ENCODE measurements around the gene CCDC50. TPM values are rescaled to one million over a fixed set of nuclear protein-coding genes. Genes with fewer than 3 reads are reported as not detected.

Gene CCDC50
- total RNA-seq (2014; rRNA removed; shearing (Covaris generic)), result 56.9 and 60.3 TPM in 2 replicates
- polyA plus RNA-seq (2014; cell fraction: nucleus; rRNA removed), result 16.5 and 16.6 TPM in 2 replicates

GRCh38 chr3:191328962-191329653, at the start of gene CCDC50:
Gene CCDC50 (plus strand): TSS chr3:191329394. CDS start chr3:191329675, 281 bp downstream.
- DNase-seq (ENCODE audit: extremely low read depth, low read depth), result peak; percentile 54

GRCh38 chr3:191280111-191280510, 49.1 kb upstream of the CCDC50 start:
- DNase-seq (ENCODE audit: extremely low read depth, low read depth), result no peak

- no peak for DNase-seq (ENCODE audit: extremely low read depth, low read depth)
Observed at GRCh38 chr3:191280882-191281281, 48.3 kb upstream of the CCDC50 start.

GRCh38 chr3:191282251-191283185, 46.7 kb upstream of the CCDC50 start:
- DNase-seq (ENCODE audit: extremely low read depth, low read depth), result no peak

- no peak for DNase-seq (ENCODE audit: extremely low read depth, low read depth)
Observed at GRCh38 chr3:191283400-191283799, 45.8 kb upstream of the CCDC50 start.

- no peak for DNase-seq (ENCODE audit: extremely low read depth, low read depth)
Observed at GRCh38 chr3:191290311-191291025, 38.7 kb upstream of the CCDC50 start.

GRCh38 chr3:191292243-191293015, 36.8 kb upstream of the CCDC50 start:
- DNase-seq (ENCODE audit: extremely low read depth, low read depth), result no peak

- DNase-seq (ENCODE audit: extremely low read depth, low read depth), result no peak
Observed at GRCh38 chr3:191294291-191294690, 34.9 kb upstream of the CCDC50 start.

- no peak for DNase-seq (ENCODE audit: extremely low read depth, low read depth)
Observed at GRCh38 chr3:191296041-191296541, 33.1 kb upstream of the CCDC50 start.

- DNase-seq (ENCODE audit: extremely low read depth, low read depth), result no peak
Observed at GRCh38 chr3:191298846-191299245, 30.3 kb upstream of the CCDC50 start.

- no peak for DNase-seq (ENCODE audit: extremely low read depth, low read depth)
Observed at GRCh38 chr3:191300422-191300821, 28.8 kb upstream of the CCDC50 start.

- DNase-seq (ENCODE audit: extremely low read depth, low read depth), result no peak
Observed at GRCh38 chr3:191301017-191301416, 28.2 kb upstream of the CCDC50 start.

GRCh38 chr3:191301782-191302411, 27.3 kb upstream of the CCDC50 start:
- DNase-seq (ENCODE audit: extremely low read depth, low read depth), result no peak

- DNase-seq (ENCODE audit: extremely low read depth, low read depth), result no peak
Observed at GRCh38 chr3:191302451-191302850, 26.7 kb upstream of the CCDC50 start.

GRCh38 chr3:191303596-191303995, 25.6 kb upstream of the CCDC50 start:
- DNase-seq (ENCODE audit: extremely low read depth, low read depth), result no peak

GRCh38 chr3:191306428-191306827, 22.8 kb upstream of the CCDC50 start:
- no peak for DNase-seq (ENCODE audit: extremely low read depth, low read depth)

GRCh38 chr3:191307341-191307740, 21.9 kb upstream of the CCDC50 start:
- DNase-seq (ENCODE audit: extremely low read depth, low read depth), result no peak

- DNase-seq (ENCODE audit: extremely low read depth, low read depth), result no peak
Observed at GRCh38 chr3:191313296-191313695, 15.9 kb upstream of the CCDC50 start.

- DNase-seq (ENCODE audit: extremely low read depth, low read depth), result no peak
Observed at GRCh38 chr3:191314109-191314728, 15.0 kb upstream of the CCDC50 start.
